Cardiac septum (tissue), 1 donor: ENCODE data around the gene CLDN6. TPM values are rescaled to one million over a fixed set of nuclear protein-coding genes. Genes with fewer than 3 reads are reported as not detected.

Experiments used
- DNase-seq: peaks from one replicate; pipeline ENCODE4 v3.0.0-alpha.2; 2020; ENCODE audit warnings: low spot score
- intact Hi-C: fragments of 100-400 bp; cut with DNase I; formaldehyde crosslinking; loops from one replicate; pipeline ENCODE4 v1.14.0; 2022
- total RNA-seq: library from RNA; stranded (reverse); fragmentation: NEBNext Ultra II Directional; extraction: Animal tissue kit (Norgen Biotek cat#: 25700); gene quantifications from one replicate; pipeline ENCODE4 v1.2.1, GENCODE V29; 2021
- donor health status: DM: no; HTN: no; CAD: no.

CLDN6 gene
- total RNA-seq, 1 donor from 2014 or later, result 0.16 TPM

DNA sequence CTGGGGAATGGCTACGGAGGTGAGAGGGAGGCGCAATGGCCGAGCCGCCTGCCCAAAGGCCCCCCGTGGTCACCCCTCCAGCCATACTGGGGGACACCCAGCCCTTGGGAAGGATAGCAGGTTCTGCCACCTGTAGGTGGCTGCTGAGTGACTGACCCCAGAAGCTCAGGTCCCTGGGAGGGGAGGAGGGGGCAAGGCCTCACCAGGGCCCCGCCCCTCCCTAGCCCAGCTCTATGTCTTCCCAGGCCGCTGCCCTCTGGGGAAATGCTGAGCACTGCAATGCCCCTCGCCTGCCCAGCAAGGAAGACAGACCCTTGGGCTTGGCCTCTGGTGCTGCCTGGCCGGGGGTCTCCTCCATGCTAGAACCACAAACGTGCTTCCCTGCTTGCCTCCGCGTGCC lies 16.7 kb downstream of the CLDN6 start:
- no peak for DNase-seq
- intact Hi-C loops, result no loop called here

DNA sequence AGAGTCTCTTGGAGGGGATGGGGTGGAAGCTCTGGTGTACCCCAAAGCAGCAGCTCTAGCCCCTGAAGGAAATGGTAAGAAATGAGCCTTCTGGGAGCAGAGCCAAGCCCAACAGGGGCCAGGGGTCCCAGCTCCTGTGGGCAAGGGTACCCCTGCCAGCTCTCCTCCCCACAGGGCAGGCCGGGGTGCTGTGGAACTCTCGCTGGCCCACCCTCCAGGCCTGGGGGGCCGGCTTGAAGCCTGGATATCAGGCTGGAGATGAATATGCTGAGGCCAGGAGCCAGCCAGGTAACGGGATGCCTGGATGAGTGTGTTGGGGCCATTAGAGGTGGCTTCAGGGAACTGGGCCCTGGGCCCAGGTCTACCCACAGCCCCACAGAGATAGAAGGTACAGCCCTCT lies 17.4 kb downstream of the CLDN6 start:
- DNase-seq, result no peak
- intact Hi-C loops, result no loop called here

DNA sequence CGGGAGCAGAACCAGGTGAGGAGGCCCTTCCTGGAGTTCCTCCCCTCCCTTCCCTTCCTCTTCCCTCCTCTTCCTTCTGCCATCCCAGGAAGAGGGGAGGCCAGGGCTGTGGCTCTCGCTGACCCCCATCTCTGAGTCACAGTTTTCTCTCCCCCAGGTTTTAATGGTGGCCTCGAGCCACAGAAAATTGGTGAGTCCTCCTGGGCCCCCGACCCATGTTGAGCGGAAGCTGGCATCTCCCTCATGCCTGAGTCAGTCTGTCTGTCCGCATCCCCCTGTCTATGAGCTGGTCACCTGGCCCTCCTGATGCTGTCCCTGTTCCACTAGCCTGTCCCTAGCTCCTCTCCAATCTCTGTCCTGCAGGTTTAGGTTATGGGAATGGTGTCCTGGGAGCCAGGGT lies 18.1 kb downstream of the CLDN6 start:
- no peak for DNase-seq
- intact Hi-C loops, result no loop called here

GRCh38 chr16:2996298-2996697 lies 21.7 kb downstream of the CLDN6 start:
- no peak for DNase-seq
- intact Hi-C loops, result no loop called here

- intact Hi-C loops, result no loop called here
- no peak for DNase-seq
Measured at GRCh38 chr16:2992383-2993081, 25.5 kb downstream of the CLDN6 start.

GRCh38 chr16:2991566-2992261 lies 26.3 kb downstream of the CLDN6 start:
- DNase-seq, result no peak
- intact Hi-C loops, result no loop called here

- intact Hi-C loops, result no loop called here
- DNase-seq, result no peak
Measured at GRCh38 chr16:2990891-2991290, 27.1 kb downstream of the CLDN6 start.

GRCh38 chr16:2988590-2989099 lies 29.3 kb downstream of the CLDN6 start:
- no peak for DNase-seq
- intact Hi-C loops, result no loop called here

GRCh38 chr16:2987833-2988232 lies 30.1 kb downstream of the CLDN6 start:
- intact Hi-C loops, result no loop called here
- DNase-seq, result no peak

DNA sequence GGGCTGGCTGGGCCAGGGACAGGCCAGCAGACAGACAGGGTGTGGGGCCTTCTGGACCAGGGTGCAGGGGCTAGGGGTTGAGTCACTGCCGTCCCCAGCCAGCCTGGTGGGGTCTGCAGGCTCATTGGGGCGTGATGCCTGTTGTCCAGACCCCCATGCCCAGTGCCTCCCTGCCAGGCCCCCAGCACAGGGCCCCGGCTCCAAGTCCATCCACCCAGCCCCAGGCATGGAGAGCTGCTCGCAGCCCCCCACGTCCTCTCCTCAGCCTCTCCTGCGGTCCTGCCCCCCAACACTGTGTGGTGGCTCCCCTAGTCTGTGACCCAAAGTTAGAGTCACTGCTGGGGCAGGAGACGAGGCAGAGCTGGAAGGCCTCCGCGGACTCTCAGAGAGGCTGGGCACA lies 30.7 kb downstream of the CLDN6 start:
- intact Hi-C loops, result no loop called here
- no peak for DNase-seq

DNA sequence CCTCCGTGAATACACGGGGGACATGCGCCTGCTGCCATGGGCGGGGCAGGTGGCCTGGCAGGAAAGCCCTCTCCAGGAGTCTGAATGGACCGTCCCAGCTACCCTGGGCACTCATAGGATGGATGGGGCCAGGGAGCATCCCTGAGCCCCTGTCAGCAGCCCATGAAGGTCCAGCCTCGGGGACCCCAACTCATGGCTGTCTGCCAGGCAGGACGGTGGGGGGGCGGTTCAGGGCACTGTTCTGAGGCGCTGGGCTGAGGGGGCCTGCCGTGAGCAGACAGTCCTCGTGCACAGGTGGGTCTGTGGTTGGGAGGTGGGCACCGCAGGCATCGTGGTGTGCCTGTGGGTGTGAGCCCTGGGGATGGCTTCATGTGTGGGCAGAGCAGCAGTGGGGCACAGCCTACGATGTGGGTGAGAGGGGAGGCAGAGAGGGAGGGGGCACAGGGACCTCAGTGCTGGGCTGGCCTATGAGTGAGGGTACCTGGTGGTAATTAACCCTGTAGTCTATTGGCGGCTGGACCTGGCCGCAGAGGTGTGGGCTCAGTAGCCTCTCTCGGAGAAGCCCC lies 31.3 kb downstream of the CLDN6 start:
- intact Hi-C loops, result no loop called here
- DNase-seq, result no peak

DNA sequence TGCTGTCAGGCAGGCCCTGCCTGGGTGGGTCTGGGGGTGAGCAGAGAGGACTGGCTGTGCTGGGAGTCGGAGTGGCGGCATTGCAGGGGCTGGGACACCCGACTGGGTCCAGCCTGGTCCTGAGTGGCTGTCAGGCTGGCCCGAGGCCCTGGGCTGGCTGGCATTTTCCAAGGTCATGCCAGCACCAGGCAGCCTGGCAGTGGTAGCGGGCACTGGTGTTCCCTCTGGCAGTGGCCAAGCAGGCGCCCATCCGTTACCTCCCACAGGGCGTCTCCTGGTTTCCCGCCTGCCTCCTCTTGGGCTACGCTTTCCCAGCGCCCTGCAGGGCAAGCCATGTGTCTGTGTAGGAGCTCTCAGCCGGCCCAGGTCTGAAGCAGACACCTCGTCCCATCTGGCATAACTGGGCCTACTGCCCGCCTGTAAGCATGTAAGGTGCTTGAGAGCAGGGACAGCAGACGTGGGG lies 32.1 kb downstream of the CLDN6 start:
- intact Hi-C loops, result no loop called here
- peak; percentile 83 for DNase-seq

GRCh38 chr16:2985462-2985861 lies 32.5 kb downstream of the CLDN6 start:
- no peak for DNase-seq
- intact Hi-C loops, result no loop called here

- peak; percentile 91 for DNase-seq
- intact Hi-C loops, result no loop called here
Measured at GRCh38 chr16:2983706-2984136, 34.3 kb downstream of the CLDN6 start.

- intact Hi-C loops, result no loop called here
- DNase-seq, result no peak
Measured at GRCh38 chr16:2982402-2982801, 35.6 kb downstream of the CLDN6 start.

GRCh38 chr16:2981899-2982250 lies 36.1 kb downstream of the CLDN6 start:
- intact Hi-C loops, result no loop called here
- no peak for DNase-seq

DNA sequence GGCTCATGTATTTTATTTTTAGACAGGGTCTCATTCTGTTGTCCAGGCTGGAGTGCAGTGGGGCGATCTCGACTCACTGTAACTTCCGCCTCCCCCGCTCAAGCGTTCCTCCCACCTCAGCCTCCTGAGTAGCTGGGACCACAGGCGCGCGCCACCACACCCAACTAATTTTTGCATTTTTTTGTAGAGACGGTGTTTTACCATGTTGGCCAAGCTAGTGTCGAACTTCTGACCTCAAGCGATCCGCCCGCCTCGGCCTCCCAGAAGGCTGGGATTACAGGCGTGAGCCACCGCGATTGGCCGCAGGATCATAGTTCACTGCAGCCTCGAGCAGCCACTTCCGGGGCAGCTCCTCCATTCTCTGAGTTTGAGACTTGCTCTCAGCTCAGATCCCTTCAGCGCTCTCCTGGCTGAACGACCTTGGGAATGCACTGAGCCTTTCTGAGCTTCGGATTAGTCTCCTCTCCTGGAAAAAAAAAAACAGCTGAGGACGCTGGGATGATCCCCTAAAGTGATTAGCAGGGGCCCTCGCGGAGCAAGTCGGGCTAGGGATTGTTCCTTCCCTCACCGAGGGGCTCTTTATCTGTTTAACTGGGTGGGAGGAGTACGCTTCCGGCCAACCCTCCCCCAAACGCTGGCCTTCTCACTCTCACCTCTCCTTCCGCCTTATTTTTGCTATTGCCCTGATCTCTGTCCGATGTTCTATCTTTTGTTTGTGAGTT lies 36.6 kb downstream of the CLDN6 start:
- DNase-seq, result no peak
- intact Hi-C loops, result no loop called here

DNA sequence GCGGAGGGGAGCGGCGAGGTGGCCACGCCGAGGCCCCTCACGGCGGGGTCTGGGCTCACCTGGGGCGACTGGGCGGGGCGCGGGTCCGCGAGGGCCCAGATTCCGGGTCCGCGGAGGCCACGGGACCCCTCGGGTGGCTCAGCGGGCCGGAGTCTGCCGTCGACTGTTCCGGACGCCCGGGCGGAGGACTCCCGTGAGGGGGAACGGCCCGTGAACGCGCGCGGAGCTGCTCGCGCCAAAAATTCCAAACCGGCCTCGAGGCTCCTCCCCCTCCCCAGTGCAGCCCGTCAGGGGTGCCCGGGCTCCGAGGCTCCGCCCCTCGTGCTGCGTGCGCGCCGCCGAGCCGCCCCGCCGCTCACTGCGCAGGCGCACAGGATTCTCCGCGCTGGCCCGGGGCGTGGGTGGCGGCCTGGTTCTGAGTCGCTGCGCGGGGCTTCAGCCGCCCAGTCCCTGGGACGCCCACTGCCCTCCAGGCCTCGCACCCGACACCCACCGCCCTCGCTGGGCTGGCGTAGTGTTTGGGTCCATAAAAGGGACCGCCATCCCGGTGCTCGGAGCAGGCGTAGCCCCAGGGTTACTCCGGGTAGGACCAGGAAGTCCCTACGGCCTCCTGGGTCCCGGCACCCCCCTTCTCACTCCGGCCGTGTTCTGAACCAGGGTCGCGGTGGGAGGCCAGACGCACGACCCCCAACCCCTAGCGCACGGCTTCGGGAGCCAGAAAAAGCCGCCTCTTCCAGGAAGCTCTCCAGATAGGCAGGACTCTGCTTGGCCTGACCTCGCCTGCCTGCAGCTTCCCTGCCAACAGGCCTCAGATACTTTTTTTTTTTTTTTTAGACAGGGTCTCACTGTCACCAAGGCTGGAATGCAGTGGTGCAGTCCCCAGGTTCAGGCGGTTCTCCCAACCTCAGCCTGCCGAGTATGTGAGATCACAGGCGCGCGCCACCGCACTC lies 37.5 kb downstream of the CLDN6 start, which contains the start of gene PKMYT1:
Gene PKMYT1, minus strand, starts transcription at position 220 of the 950 bp plus-strand sequence. CDS start 789 bp downstream, outside the sequence.
- DNase-seq, result peak; percentile 97
- intact Hi-C loops, result no loop called here

DNA sequence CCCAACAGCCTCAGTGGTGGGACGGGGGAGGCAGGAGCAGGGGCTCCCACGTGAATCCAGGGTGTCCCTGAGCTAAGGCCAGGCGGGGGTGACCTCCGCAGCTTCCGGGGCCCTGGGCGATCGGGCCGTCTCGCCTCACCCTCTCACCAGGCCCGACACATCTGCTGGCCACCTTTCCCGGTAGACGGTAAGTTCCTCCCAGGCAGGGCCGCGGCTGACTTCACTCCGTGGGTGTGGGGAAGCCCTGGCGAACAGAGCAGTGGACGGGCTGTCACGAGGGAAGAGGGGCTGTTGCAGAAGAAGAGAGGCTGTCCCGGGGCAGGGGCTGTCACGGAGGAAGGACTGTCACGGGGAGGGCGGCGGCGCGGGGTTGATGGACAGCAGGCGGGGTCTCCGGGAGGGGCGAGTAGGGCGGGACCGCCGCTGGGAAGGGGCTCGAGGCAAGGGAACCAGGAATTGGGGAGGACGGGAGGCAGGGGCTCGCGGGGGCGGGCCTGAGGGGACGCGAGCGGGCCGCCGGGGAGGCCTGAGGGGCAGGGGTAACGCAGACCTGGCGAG lies 38.2 kb downstream of the CLDN6 start:
- DNase-seq, result no peak
- intact Hi-C loops, result no loop called here
